Stimulated activated naive CD8-positive, alpha-beta T cell treated with anti-CD3 and anti-CD28 coated beads, Interleukin-15, Interleukin-2, amounts not matched to agents 100 U/mL and 50 U/mL, for 24 hours (primary cell): ENCODE data around the gene PLEKHM3.
A peak's percentile ranks its signal among the peaks of the same experiment; 100 is the strongest.

Experiments used
- ATAC-seq: fragments of 150-1000 bp; cut with Tn5 transposase; one replicate; pipeline ENCODE4 v1.10.0; 2021
- DNase-seq: peaks from one replicate; pipeline ENCODE4 v3.0.0; 2021

The PLEKHM3 gene, protein sequence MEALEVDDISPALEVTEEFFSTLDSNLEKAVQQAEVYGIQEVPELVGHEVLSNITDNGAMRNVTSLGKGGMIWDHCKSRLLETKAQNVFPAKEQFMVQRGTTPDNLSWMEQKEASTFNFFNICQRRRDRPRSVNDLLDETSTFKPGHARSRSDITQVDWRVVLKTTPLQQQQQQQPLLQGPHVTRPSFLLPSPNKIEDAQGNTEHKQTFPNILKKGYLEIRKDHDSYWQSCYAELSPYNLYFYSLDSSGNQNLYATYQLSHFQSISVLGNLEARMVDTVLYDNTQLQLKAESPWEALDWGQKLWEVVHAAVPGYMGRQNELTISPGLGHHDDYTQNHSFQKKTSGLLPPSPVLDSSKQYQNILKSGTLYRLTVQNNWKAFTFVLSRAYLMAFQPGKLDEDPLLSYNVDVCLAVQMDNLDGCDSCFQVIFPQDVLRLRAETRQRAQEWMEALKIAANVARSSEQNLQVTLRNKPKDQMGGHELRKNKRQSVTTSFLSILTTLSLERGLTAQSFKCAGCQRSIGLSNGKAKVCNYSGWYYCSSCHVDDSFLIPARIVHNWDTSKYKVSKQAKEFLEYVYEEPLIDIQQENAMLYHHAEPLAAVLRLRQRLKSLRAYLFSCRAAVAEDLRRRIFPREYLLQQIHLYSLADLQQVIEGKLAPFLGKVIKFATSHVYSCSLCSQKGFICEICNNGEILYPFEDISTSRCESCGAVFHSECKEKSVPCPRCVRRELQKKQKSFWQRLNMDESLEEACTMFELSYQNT

DNA sequence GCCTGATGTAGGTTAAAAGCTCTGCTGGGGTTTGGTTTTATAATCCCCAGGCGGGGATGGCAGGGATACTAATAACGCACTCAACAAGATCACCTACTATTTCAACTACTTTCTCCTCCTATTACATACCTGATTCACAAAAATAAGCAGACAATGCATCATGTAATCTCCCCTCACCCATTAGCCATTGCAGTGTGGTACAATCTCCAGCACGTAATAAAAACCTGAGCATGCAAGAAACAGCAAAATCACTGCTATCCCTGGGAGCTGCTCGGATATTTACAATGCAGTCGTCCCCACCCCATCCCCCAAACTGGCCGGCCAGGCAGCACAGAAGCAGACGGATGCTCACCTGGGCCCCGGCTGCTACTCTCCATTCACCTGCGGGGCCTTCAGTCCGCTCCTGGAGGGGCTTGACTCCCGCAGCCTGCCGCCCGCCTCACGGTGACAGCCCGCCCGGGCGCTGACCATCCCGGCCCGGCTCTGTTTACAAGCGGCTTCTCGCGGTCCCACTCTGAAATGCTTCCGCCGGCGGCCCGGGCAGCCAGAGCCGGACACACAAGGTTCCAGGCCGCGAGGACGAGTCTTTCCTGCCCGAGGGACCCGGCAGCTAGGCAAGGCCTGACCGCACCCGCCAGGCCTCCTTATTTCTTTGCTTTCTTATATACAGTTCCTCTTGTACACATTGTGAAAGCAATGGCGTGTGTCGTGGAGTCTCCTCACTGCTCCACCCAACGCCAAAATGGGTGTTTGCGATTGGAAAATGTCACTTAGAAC, at the start of gene PLEKHM3:
TSS of gene PLEKHM3 (minus strand) at position 491 of the 777 bp plus-strand sequence. CDS start 23,888 bp downstream, outside the sequence.
- peak; percentile 86 for DNase-seq
- ATAC-seq, result peak; percentile 89

DNA sequence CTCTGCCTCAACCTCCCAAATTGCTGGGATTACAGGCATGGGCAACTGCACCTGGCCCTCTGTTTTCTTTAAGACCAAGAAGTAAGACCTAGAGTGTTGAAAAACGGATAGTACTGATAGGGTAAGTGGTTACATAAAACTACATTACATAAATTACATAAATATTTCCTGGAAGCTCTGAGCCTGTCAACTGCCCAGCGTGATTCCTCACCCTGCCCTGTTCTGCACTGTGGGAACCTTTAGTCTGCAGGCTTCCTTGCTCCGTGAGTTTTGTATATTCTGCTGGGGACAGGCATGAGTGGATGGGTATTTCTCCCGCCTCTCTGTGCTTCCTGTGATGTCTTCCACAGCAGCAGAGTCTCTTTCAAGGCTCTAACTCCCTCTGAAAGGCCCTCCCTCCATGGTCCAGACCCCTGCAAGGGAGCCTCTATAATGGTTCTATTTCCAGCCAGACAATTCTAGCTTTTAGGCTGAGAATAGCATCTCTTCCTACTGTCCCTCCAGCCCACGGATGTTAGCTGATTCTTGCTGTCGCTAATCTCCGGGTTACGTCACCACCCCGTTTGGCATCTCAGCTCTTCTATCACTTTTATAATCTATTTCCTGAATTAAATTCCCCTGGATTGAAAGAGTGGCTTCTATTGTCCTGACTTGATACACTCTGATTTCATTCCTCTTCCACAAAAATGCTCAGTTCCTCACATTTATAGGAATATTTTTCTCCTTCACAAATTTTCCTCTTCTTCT, 49.5 kb upstream of the PLEKHM3 start:
- DNase-seq (no peak), ATAC-seq (no peak)

DNA sequence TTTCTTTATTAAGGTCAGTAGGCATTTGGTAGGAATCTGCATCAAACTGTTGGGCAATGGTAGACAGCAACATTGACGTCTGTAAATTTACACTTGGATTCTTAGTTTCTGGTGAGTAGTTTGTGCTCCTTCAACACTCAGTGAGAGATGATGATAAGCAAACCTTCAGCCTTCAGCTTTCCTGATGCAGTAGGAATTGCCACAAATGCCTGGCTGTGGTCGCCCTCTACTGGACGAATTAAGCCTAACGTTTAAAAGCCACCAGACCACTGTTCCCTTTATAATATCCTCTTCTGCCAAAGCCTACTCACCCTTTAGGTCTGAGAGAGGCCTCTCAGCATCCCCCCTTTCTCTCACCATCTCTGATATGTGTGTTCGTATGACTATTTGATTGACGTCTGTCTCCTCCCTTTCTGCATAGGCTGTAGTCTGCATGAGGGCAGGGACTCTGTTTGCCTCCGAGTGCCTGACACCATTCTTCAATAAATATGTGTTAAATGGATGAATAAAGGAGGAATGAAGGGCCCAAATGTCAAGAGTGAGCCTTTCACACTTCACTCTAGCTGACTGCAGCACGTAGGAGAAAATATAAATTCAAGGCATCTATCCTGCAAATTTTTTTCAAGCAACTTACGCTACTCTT, 47.0 kb upstream of the PLEKHM3 start:
- DNase-seq, result peak; percentile 62
- peak; percentile 57 for ATAC-seq

DNA sequence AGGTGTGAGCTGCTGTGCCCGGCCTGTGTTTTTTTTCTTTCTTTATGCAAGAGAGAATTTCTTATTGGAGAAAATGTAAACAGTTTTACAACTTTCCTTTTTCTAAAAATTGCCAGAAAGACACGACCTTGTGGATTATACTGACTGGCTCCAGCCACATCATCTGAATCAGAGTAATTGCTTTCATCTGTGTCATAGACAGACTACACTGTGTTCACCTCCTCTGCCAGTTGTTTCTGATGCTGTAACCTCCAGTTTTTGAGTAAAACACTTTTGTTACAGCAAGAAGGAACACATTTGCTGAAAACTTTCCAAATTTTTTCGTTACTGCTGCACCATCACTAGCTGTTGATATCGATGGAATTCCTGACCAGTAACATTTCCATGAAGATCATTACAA, 43.9 kb upstream of the PLEKHM3 start:
- no peak for DNase-seq
- ATAC-seq, result no peak

DNA sequence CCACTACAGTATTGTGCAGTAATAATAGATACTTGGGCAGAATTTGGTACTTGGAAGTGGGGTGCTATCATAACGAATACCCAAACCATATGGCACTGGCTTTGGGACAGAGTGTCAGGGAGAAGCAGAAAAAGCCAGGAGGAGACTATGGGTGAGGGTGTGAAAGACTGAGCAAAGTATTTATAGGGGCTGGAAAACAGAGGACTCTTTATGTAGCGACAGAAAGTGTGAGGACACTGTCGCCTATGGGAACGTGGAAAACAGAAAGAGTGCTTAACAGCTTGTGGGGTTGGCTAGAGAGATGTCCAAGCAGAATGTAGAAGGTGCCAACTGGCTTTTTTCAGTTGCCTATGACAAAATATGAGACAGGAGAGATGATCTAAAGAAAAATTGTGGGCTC, 40.7 kb upstream of the PLEKHM3 start:
- ATAC-seq, result no peak
- no peak for DNase-seq

DNA sequence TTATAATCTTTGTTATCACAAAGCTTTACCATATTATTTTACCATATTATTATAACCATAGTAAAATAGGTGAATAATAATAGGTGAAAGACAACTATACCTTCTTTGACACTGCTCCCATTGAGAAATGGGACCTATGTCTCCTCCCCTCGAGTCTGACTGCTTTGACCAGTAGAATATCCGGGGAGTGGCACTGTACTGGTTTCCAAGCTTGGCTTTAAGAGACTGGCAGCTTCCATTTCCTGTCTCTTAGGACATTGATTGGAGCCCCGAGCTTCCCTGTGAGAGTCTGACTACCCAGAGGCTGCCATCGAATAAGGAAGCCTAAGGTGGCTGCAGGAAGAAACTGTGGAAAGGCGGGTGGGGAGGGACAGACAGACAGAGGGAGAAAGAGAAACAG, 40.1 kb upstream of the PLEKHM3 start:
- ATAC-seq, result no peak
- no peak for DNase-seq

DNA sequence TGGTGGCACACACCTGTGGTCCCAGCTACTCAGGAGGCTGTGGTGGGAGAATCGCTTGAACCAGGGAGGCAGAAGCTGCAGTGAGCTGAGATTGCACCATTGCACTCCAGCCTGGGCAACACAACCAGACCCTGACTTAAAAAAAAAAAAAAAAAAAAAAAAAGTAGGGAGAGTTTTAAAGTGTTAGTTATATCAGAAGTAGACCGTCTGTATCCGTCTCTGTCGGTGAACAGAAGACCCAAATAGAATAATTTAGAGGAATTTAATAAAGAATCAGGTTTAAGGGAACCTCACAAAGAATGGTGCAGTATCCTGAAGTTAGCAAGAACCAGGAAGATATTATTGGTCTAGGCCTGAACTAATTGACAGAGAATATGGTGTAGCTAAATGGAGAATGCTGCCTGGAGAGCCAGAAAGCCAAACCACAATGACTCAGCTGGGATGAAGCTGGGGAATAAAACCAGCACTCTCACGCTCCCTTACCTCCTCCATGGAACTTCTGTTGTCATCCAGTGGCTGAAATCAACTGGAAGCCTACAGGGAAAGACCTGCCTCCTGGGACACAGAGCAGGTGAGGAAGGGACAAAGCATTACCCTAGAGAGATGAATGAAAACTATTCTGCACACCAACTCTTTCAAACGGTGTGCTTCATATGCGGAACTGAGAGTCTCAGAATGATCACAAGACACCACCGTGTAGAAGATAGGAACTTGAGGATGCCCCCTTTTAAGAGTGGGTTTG, 39.1 kb upstream of the PLEKHM3 start:
- ATAC-seq (no peak), DNase-seq (no peak)

DNA sequence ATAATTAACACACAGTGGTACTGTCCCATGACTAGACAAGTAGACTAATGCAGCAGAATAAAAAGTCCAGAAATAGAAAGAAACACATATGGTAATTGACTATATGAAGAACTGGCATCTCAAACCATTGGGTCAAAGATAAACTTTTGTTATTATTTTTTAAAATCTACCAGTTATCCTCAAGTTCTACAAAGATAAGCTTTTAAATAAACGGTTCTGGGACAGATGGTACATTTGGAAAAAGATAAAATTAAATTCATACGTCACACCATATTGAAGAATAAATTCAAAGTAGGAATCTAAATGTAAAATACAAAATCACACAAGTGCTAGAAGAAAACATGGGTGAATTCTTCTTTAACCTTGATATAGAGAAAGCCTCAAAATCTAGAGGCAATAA, 37.6 kb upstream of the PLEKHM3 start:
- DNase-seq (no peak), ATAC-seq (no peak)

DNA sequence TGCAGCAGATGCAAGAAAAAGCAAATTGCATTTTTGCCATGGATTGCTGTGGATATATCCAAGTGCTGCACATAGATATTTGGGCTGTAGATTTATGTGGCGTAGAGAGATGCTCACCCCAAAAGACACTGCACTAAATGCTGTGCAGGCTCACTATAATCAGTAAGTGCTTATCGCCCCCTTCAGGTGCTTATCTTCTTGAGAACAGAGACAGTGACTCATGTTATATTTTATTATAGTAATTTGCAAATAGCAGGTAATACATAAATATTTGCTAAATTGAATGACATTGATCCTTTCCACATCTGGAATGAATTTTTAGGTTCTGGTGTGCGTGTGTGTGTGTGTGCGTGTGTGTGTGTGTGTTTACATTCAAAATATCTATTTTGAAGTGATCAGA, 36.8 kb upstream of the PLEKHM3 start:
- ATAC-seq (no peak), DNase-seq (no peak)

DNA sequence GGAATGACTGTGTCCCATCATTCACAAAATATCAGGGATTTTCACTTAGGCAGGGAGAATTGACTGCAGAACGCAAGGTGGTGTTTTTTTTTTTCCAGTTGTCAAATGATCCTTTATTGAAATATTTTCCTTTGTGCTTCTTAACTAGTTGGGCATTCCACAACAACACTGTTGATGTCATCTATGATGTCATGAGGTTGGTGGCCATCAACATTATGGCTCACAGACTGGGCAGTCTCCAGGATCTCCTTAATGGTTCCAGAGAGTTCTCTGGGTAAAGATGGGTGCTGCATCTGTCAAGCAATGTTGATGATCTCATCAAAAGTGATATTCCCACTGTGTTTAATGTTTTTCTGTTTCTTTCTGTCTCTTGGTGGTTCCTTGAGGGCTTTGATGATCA, 31.8 kb upstream of the PLEKHM3 start:
- no peak for DNase-seq

DNA sequence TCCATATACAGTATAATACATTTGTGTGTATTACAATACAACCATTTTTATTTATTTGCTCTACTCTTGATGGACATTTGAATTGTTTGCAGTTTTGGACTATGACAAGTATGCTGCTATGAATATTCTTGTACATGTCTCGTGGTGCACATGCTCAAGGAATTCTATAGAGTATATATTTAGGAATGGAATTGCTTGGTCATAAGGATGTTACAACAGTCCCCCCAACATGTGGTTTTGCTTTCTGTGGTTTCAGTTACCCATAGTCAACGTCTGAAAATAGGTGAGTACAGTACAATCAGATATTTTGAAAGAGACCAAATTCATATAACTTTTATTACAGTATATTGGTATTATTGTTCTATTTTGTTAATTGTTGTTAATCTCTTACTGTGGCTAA, 24.1 kb upstream of the PLEKHM3 start:
- ATAC-seq (no peak), DNase-seq (no peak)

More for the DNA sequence above, 31.8 kb upstream of the PLEKHM3 start:
- ATAC-seq, result no peak

DNA sequence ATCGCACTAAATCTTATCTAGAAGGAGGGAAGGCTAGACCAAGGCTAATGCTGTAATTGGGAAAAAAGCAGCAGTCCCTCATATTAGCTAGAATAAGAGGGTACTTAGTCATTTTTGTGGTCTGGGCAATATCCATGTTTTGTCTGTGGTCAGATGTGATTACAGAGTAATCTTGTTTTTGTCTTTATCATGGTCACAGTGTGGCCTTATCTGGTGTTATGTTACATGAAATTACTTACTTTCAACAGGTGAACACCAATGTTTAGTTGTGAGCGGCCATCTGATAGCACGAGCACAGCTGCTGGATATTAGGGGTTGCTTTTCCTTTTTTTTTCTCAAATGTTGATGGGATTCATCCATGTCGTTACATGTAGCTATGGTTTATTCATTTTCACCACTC, 23.7 kb upstream of the PLEKHM3 start:
- DNase-seq, result no peak

DNA sequence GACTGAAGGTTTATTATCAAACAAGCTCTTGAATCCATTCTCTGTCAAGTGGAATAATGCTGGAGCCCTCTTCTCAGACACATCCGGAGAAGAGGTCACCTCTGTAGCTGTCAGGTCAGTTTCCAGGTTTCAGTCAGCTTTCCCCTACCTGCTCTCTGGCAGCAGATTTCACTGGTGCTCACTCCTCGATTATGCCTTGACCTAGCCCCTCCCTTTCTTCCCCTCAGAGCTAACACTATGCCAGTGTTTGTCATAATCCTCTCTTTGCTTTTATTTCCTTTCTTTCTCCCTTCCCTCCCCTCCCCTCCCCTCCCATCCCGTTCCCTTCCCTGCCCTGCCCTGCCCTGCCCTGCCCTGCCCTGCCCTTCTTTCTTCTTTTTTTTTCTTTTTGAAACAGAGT, 22.5 kb upstream of the PLEKHM3 start:
- DNase-seq, result no peak
- ATAC-seq, result no peak

More for the DNA sequence above, 23.7 kb upstream of the PLEKHM3 start:
- ATAC-seq, result no peak

DNA sequence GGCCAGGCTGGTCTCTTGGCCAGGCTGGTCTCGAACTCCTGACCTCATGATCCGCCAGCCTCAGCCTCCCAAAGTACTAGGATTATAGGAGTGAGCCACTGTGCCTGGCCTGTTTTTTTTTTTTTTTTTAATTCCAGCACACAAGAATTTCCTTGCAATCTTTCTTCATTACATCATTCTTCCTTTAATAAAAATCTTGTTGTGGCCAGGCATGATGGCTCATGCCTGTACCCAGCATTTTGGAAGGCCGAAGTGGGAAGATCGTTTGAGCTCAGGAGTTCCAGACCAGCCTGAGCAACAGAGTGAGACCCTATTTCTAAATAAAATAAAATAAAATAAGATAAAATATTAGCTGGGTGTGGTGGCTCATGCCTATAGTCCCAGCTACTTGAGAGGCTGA, 21.4 kb upstream of the PLEKHM3 start:
- DNase-seq (no peak), ATAC-seq (no peak)

DNA sequence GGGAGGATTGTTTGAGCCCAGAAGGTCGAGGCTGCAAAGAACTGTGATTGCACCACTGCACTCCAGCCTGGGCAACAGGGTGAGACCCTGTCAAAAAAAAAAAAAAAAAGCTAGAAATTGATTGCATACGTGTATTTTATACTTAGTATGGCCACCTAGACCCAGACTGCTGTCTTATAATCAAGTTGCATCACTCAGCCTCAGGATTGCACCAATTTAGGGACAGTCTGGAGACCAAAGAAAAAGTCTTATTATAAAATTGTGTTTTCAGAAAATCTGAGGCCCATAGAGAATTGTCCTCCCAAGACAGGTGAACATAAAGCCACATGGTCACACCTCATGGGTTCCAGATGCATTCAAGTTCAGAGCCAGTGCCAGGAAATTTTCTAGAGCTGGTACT, 17.1 kb upstream of the PLEKHM3 start:
- DNase-seq (no peak), ATAC-seq (no peak)

DNA sequence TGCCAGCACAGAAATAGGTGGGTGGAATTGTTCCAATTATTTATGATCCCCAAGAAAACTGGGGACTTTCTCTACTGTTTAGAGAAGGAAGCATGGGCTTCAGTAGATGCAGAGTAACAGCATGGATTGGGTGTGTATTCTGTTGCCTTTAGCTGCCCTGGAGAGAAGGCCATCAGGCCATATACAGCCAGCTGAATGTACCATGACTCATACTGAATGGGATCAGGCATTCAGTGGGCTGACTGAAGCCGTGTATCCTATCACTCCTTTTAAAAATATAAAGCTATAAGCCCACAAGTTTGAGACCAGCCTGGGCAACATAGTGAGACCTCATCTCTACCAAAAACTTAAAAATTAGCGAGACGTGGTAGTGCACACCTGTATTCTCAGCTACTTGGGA, 16.7 kb upstream of the PLEKHM3 start:
- DNase-seq (no peak), ATAC-seq (no peak)

DNA sequence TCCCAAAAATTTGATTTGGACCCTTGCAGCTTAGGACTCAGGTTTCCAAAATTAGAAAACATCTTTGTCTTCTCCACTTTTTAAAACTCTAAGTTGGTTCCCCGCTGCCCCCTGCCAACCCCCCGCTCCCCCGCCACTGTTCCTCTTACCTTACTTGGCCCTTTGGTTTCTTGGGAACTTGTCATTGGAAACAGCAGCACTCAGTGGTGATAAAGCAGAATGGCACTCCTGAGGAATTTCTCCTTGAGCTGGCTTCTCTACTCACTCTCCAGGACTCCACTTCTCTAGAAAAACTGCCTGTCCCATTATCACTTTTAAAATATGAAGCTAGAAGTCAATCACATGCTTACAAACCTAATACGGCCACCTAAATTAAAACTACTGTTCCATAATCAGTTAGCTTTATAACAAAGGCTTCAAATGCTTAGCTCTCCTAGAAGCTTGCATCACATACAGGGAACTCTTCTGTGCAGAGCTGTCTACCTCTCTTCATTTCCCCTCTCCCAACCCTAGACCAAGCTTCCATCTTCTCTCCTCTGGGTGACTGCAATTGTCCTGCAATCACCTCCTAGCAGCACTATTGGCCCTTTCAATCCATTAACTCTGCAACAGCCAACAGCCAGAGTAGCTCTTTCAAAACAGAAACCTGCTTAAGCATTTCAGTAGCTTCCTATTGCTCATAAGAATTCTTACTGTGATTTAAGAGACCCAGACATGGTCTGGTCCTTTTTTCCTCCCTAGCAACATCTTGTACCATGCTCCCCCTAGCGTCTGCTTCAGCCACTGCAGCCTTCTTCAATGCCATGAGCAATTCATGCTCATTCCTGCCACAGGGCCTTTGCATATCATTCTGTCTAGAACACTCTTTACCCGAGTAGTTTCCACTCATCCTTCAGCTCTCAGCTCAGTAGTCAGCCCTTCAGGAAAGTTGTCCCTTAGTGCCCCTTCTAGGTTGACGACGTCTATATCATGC, 15.2 kb upstream of the PLEKHM3 start:
- peak; percentile 83 for ATAC-seq

DNA sequence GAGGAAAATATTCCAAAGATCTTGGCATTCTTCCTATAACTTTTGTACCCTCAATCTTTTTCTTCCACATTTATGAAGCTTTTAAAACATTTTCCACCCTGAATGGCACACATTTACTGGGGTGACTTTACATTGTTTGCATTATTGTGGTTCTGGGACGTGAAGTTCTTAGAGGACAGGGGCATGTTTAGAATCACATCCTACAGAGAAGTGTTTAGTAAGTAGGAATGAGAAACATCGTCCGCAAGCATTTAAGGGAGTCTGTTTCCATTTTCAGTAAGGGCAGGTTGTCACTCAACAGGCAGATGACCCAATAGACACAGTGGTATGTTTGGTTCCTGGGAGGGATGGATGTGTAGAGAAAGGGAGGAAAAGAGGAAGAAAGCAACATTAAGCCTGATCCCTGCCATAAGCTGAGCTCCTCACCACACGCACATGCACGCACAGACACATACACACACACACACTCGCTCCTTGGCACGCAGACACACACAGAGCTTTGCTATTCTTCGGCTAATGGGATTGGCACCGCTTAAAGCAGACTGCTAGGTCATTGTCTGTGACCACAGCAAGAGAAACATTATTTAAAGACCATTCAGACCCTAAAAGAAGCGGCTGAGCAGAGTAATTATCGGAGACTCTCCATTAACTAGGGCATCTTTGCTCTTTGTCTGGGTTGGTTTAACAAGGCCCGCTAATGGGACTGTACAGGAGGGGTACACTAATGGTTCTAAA, 14.2 kb upstream of the PLEKHM3 start:
- ATAC-seq (no peak), DNase-seq (no peak)

More for the DNA sequence above, 15.2 kb upstream of the PLEKHM3 start:
- peak; percentile 82 for DNase-seq
